Neural cell (in vitro differentiated cells): ENCODE data around the gene WDR4.

Source experiments
- RAD21 ChIP-seq: fragments of 450-650 bp; conservative IDR thresholded peaks from 2 replicates; pipeline ENCODE4 v1.6.1; 2014; ENCODE audit warnings: antibody characterized with exemption, mild to moderate bottlenecking, moderate library complexity
- TF ChIP-seq, protein P1 (sequence below): fragments of 450-650 bp; IDR thresholded peaks from 2 replicates; pipeline ENCODE4 v1.5.1; 2014; ENCODE audit warnings: antibody characterized with exemption, mild to moderate bottlenecking, moderate library complexity; ENCODE audit not compliant: poor library complexity, severe bottlenecking
- TF ChIP-seq, protein P2 (sequence below): IDR thresholded peaks from 2 replicates; pipeline ENCODE4 v1.6.1; 2012; ENCODE audit warnings: borderline replicate concordance

DNA sequence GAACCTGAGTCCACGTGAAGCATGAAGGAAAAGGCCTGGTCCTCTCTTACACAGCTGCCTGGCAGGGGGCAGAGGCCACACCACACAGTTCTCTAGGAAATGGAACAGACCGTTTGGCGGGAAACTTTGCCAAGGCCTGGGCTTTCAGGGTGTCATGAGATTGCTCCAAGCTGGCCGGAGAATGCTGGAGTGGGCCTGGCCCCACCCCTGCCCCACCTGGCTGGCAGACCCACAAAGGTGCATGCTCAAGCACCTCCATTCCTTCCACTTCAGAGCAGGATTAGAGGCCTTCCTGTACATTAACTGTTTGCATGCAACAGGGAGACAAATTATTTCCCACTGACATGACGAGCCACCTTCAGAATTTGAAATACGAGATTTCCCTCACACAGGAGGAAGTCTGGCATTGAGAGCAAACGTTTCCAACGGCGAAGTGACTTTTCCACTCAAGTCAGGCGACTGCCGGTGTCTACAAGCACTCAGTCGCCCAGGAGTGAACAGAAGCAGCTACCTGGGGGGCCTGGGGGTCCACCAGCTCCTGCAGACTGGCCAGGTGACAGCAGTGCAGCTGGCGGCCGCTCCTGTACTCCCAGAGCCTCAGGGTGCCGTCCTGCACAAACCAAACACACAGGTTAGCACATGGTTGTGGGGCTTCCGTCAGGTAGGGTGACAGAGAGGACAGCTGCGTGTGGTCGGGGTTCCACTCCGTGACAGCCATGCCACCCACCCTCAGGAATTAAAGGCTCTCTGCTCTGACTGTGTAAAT is 24.0 kb downstream of the WDR4 start:
- TF ChIP-seq, protein P1, sequence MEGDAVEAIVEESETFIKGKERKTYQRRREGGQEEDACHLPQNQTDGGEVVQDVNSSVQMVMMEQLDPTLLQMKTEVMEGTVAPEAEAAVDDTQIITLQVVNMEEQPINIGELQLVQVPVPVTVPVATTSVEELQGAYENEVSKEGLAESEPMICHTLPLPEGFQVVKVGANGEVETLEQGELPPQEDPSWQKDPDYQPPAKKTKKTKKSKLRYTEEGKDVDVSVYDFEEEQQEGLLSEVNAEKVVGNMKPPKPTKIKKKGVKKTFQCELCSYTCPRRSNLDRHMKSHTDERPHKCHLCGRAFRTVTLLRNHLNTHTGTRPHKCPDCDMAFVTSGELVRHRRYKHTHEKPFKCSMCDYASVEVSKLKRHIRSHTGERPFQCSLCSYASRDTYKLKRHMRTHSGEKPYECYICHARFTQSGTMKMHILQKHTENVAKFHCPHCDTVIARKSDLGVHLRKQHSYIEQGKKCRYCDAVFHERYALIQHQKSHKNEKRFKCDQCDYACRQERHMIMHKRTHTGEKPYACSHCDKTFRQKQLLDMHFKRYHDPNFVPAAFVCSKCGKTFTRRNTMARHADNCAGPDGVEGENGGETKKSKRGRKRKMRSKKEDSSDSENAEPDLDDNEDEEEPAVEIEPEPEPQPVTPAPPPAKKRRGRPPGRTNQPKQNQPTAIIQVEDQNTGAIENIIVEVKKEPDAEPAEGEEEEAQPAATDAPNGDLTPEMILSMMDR, result no peak
- TF ChIP-seq, protein P2, sequence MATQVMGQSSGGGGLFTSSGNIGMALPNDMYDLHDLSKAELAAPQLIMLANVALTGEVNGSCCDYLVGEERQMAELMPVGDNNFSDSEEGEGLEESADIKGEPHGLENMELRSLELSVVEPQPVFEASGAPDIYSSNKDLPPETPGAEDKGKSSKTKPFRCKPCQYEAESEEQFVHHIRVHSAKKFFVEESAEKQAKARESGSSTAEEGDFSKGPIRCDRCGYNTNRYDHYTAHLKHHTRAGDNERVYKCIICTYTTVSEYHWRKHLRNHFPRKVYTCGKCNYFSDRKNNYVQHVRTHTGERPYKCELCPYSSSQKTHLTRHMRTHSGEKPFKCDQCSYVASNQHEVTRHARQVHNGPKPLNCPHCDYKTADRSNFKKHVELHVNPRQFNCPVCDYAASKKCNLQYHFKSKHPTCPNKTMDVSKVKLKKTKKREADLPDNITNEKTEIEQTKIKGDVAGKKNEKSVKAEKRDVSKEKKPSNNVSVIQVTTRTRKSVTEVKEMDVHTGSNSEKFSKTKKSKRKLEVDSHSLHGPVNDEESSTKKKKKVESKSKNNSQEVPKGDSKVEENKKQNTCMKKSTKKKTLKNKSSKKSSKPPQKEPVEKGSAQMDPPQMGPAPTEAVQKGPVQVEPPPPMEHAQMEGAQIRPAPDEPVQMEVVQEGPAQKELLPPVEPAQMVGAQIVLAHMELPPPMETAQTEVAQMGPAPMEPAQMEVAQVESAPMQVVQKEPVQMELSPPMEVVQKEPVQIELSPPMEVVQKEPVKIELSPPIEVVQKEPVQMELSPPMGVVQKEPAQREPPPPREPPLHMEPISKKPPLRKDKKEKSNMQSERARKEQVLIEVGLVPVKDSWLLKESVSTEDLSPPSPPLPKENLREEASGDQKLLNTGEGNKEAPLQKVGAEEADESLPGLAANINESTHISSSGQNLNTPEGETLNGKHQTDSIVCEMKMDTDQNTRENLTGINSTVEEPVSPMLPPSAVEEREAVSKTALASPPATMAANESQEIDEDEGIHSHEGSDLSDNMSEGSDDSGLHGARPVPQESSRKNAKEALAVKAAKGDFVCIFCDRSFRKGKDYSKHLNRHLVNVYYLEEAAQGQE, result no peak
- no peak for TF ChIP-seq RAD21
